Stimulated activated CD4-positive, alpha-beta T cell treated with anti-CD3 and anti-CD28 coated beads, Interleukin-1b, Interleukin-23, amount 100 ng/mL, for 24 hours (primary cell): Measurements from ENCODE around the gene KIF1A.

Experiments used
- DNase-seq, 4 experiments: peaks; one replicate each; pipeline ENCODE4 v3.0.0-alpha.2; 2020; ENCODE audit warnings: low read depth in 4 of 4, low spot score in 1 of 4

Gene KIF1A

DNA sequence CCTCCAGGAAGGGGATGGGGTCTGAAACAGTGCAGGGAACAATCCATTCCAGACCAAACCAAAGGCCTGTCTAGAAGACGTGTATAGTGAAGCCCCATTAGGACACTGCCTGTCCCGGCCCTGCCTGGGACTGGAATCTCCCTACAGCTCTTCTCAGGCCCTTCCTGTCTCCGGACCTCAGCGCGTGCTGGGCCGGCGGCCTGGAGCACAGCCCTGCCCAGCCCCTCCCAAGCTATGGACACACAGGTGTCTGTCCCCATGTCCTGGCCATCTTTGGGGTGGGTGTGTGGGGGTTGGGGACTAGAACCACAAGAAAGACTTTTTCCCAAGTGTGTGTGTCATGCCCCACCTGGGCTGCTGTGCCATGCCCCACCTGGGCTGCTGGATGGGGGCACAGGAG is 51.8 kb downstream of the KIF1A start:
- no peak for DNase-seq

DNA sequence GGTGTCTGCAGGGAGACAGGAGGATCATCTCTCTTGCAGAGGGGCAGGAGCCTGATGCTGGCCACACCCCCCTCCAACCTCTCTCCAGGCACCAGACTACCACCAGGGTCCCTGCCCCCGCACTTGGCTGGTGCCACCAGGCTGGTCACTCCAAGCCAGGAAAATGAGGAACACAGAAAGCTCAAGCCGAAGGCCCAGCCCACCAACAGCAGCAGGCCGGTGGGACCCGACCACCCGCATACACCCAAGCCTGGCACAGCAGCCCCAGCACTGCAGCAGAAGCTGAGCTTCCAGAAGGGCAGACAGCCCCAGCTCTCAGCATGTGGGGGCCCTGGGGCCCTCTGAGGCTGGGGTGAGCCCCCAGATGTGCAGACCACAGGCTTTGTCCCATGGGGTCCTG is 52.7 kb downstream of the KIF1A start:
- DNase-seq = no peak

GRCh38 chr2:240766072-240766471 is 53.9 kb downstream of the KIF1A start:
- no peak for DNase-seq

DNA sequence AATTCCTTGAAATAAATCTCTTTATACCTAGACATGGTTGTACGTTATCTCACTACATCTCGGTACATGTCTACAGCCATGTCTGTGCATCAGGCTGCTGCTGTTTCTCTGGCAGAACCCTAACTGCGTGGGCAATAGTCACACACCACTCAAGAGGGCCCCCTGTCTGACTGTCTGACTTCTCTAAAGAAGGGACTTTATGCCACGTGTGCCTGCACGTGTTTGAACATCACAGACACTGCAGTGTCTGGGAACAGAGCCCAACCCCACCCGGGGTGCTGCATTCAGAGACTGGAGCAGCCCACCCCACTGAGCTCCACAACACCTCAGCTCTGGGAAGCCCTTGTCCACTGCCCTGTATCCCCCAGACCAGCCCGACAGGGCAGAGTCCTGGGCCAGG is 55.0 kb downstream of the KIF1A start:
- no peak for DNase-seq

GRCh38 chr2:240764605-240765004 is 55.4 kb downstream of the KIF1A start:
- no peak for DNase-seq

DNA sequence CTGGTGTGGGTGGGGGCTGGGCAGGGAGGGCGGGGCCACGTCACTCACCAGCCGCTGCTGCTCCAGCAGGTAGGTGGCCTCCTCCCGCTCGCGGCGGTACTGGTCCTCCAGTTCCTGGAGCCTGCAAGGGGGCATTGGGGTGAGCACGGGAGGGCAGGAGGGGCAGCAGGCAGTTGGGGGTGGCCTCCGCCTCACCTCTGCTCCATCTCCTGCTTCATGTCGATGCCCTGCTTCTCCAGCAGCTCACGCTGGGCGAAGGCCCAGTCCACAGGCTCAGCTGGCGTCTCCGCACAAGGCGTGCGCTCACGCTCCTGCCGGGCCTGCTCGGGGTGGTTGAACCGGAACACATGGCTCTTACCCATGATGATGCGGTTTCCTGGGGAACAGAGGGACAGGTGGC is 57.0 kb downstream of the KIF1A start:
- no peak for DNase-seq

- no peak for DNase-seq
Measured at GRCh38 chr2:240762249-240762648, 57.8 kb downstream of the KIF1A start.

- DNase-seq = no peak
Measured at GRCh38 chr2:240760576-240761246, 59.3 kb downstream of the KIF1A start.

GRCh38 chr2:240760121-240760520 is 59.9 kb downstream of the KIF1A start:
- DNase-seq = no peak

GRCh38 chr2:240759459-240759858 is 60.6 kb downstream of the KIF1A start:
- no peak for DNase-seq

GRCh38 chr2:240757086-240757614 is 62.9 kb downstream of the KIF1A start:
- DNase-seq = no peak

DNA sequence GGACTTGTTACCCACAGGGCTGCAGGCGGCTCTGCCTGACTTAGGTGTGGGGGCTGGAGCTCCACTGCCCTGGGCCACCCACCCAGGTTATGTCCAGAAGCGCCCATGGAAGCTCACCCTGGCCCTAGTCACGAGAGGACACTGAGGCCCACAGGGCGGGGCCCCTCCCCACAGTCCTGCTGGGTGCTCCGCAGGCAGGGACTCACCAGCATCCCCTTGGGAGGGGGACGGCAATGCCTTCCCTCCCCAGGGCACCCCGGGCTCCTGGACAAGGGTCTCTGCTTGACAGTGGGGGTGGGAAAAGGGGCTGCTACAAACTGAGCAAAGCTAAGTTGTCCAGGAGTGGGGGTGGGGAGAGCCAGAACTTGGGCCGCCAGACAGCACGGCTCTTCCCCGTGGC is 67.8 kb downstream of the KIF1A start:
- DNase-seq = no peak

GRCh38 chr2:240750409-240750808 is 69.6 kb downstream of the KIF1A start:
- no peak for DNase-seq

DNA sequence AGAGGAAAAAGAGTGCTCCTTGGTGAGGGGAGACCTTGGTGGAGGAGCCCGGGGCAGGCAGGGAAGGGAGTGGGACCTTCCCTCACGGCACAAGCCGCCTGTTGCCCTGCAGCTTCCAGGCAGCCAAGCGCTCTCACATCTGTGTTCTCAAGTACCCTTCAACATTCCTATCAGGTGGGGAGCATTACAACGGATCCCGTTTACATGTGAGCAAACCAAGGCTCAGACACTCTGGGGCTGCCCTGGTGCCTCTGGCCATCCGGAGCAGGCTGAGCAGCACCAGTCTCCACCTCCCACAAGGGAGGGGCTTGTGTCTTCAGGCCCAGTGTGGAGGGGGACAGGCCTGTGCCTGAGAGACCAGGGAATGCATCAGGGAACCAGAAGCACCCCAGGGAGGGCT is 70.5 kb downstream of the KIF1A start:
- DNase-seq = no peak

DNA sequence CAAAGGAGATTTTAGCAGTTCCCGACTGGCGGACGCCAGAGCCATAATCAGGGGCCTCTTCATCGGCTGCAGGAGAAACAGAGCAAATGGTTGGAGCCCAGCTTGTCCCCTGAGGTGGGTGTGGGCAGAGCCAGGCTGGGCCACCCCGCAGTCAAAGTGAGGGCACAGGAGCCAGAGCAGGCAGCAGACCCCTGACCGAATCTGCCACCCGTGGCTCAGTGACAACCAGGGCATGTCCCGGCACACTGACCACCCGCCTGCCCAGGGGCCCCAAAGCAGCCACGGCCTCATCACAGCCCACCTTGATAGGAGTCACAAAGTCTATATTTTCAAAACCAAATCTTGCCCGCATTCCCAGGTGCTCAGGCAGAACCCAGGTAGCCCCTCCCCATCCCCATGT is 72.8 kb downstream of the KIF1A start:
- no peak for DNase-seq

DNA sequence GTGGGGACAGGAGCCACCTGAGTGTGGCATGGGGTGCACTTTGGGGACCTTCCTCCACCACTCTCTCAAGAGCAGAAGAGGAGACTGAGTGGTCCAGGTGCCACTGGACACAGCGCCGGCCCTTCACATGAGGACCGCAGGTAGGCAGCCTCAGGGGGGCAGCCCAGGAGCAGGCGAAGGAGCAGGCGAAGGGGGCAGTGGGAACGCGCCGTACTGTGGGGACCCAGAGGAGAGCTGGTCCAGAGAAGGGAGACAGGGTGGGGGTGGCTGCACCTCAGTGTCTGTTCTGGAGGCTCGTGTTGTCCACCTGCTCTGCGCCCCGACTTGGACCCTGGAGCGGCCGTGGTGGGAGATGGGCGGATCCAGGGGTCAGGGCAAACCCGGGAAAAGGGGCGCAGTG is 73.3 kb downstream of the KIF1A start:
- no peak for DNase-seq

DNA sequence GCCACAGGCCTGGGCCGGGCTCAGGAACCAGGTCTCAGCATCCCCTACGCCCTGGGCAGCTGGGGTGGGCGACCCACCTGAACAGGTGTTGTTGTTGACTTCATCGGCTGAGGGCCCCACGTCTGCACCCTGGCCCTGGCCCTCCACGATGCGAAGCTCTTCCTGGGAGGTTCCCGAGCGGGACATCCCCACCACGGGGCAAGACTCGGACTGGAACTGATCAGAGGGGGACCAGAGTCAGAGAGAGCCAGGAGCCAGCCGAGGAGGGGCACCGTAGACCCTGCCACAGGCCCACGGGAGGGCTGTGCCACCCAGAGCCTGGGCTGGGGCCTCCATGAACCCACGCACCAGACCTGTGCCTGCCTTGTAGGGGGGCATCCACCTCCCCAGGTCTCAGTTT is 74.1 kb downstream of the KIF1A start:
- no peak for DNase-seq

- DNase-seq = no peak
Measured at GRCh38 chr2:240745456-240745855, 74.6 kb downstream of the KIF1A start.

DNA sequence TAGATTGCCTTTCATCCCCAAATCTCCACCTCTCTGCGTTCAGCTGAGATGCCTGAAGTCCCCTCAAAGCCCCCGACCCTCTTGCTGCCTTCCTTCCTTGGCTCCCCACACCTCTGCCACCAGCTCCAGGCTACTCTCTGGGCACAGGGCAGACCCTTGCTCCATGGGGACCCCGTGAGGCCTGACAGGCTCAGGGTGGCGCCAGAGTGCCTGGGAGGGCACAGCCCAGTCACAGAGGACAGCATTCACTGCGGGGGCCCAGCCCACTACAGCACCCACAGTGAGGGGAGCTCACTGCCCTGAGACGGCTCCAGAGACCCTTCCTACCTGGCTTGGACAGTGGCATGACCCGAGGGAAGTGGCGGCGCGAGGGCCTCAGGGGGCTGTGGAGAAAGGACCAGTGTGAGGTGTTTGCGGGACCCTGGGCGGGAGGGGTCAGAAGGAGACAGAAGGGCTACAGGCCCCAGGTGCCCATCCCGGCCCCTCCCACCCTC is 77.4 kb downstream of the KIF1A start:
- DNase-seq = no peak

DNA sequence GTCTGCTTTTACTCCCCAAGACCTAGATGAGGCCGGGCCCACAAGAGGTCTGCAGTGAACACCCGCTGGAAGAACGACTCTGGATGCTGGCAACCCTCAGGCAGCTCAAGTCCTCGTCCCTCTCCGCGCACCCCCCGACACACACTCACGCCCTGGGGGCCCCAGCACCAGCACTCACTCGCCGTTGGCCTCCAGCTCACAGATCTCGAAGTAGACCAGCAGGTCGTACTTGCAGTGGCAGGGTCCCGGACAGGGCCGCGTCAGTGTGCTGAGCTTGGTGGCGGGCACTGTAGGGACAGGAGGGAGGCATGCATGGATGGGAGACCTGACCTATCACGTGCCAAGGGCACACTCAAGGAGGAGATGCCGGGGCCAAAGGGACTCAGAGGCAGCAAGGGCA is 78.9 kb downstream of the KIF1A start:
- no peak for DNase-seq

DNA sequence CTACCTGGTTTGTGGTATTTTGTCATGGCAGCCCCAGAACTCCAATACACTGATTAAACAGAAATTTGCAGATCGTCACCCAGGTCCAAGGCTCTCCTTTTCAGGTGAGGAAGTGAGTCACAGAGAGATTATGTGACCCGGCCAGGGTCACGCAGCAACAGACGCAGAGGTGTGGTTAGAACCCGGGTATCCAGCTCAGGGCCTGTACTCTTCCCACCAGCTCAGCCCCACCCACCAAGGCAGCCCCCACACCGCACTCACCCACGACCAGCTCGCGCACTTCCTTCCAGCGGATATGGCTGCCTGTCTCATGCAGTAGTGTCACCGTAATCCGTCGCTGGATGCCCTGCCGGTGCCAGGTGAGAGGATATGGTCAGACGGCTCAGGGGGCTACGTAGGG is 80.2 kb downstream of the KIF1A start:
- peak in 1 of 4 experiments; percentile 16 for DNase-seq

DNA sequence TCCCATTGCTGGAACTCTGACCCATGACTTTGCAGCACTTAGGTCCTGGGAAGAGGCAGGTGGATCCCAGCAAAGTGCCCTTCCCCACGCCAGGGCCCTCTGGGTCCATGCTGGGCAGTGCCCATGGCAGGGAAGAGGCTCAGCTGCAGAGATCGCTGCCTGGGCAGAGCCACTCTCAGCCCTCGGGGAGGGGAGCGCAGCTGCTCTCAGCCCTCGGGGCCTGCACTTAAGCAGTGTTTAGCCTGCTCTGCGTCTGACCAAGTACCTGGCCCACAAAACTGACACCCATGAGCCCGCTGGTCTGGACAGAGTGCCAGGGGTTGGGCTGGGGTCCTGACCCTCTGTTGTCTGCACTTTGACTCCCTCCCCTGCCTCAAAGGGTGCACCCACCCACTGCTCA is 82.1 kb downstream of the KIF1A start:
- no peak for DNase-seq

- DNase-seq = no peak
Measured at GRCh38 chr2:240737512-240737911, 82.5 kb downstream of the KIF1A start.
